Measurements from ENCODE around the gene ANKRD55.
"Not testable (repeated sequence)": the region's sequence is repeated elsewhere in the genome, so short reads cannot be mapped to it uniquely, and the experiment has no call there.

Gene ANKRD55

GRCh38 chr5:56233230-56233629 lies at the start of gene ANKRD55:
ANKRD55 (minus strand) TSS chr5:56233330; CDS start chr5:56232913, 417 bp downstream.
- no peak for DNase-seq

GRCh38 chr5:56282216-56282615 lies 49.1 kb upstream of the ANKRD55 start:
- no peak for DNase-seq

GRCh38 chr5:56281489-56282165 lies 48.5 kb upstream of the ANKRD55 start:
- no peak for DNase-seq

GRCh38 chr5:56279979-56280378 lies 46.8 kb upstream of the ANKRD55 start:
- DNase-seq = no peak

GRCh38 chr5:56279291-56279690 lies 46.2 kb upstream of the ANKRD55 start:
- DNase-seq = no peak

GRCh38 chr5:56278335-56278753 lies 45.2 kb upstream of the ANKRD55 start:
- no peak for DNase-seq

- DNase-seq = no peak
Observed at GRCh38 chr5:56277573-56277972, 44.4 kb upstream of the ANKRD55 start.

GRCh38 chr5:56273376-56273955 lies 40.3 kb upstream of the ANKRD55 start:
- DNase-seq = no peak

- DNase-seq = no peak
Observed at GRCh38 chr5:56272765-56273164, 39.6 kb upstream of the ANKRD55 start.

GRCh38 chr5:56270568-56271392 lies 37.6 kb upstream of the ANKRD55 start:
- DNase-seq = peak; percentile 62

GRCh38 chr5:56270058-56270457 lies 36.9 kb upstream of the ANKRD55 start:
- DNase-seq = no peak

GRCh38 chr5:56269216-56269927 lies 36.2 kb upstream of the ANKRD55 start:
- no peak for DNase-seq

- not testable (repeated sequence) for DNase-seq
Observed at GRCh38 chr5:56268707-56269106, 35.6 kb upstream of the ANKRD55 start.

- DNase-seq = no peak
Observed at GRCh38 chr5:56267856-56268255, 34.7 kb upstream of the ANKRD55 start.

GRCh38 chr5:56264417-56265025 lies 31.4 kb upstream of the ANKRD55 start:
- no peak for DNase-seq

- no peak for DNase-seq
Observed at GRCh38 chr5:56262279-56262678, 29.1 kb upstream of the ANKRD55 start.

- no peak for DNase-seq
Observed at GRCh38 chr5:56259002-56259511, 25.9 kb upstream of the ANKRD55 start.

- not testable (repeated sequence) for DNase-seq
Observed at GRCh38 chr5:56257763-56258529, 24.8 kb upstream of the ANKRD55 start.

- DNase-seq = no peak
Observed at GRCh38 chr5:56257010-56257409, 23.9 kb upstream of the ANKRD55 start.

GRCh38 chr5:56255502-56255901 lies 22.4 kb upstream of the ANKRD55 start:
- no peak for DNase-seq

GRCh38 chr5:56253924-56254323 lies 20.8 kb upstream of the ANKRD55 start:
- no peak for DNase-seq

- no peak for DNase-seq
Observed at GRCh38 chr5:56253126-56253525, 20.0 kb upstream of the ANKRD55 start.
